ENCODE results near the gene ATAD3C.

DNA sequence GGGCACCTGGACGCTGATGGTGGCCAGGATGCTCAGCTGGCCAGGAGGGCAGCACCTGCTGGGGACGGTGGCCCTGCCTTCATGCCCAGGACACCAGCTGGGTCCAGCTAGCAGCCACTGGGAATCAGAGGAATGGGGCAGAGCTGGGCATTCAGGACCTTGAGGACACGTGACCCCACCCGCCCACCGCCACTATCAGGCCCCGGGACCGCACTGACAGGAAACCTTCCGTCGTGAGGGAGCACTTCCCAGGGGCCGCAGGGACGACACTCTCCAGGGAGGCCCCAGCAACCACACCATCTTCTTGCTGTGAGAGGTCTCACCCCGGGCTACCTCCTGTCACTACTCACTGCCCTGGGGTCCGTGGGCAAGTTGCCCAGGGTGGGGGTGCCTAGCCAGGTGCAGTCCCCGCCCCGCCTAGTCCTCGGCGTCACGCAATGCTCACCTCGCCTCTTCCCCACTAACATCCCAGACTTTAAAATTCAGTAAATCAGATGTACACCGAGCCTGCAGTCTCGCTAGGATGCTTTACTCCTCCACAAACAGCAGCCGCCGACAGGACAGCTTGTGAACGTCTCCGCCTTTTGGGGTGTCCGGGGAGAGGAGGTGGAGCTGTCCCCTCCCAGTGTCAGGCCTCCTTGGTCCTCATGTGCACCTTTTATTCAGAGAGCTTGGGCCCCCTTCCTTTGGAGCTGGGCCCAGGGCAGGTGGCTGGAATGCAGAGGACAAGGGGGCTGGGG, 9.1 kb upstream of the ATAD3C start:
- TF ChIP-seq, protein P1, sequence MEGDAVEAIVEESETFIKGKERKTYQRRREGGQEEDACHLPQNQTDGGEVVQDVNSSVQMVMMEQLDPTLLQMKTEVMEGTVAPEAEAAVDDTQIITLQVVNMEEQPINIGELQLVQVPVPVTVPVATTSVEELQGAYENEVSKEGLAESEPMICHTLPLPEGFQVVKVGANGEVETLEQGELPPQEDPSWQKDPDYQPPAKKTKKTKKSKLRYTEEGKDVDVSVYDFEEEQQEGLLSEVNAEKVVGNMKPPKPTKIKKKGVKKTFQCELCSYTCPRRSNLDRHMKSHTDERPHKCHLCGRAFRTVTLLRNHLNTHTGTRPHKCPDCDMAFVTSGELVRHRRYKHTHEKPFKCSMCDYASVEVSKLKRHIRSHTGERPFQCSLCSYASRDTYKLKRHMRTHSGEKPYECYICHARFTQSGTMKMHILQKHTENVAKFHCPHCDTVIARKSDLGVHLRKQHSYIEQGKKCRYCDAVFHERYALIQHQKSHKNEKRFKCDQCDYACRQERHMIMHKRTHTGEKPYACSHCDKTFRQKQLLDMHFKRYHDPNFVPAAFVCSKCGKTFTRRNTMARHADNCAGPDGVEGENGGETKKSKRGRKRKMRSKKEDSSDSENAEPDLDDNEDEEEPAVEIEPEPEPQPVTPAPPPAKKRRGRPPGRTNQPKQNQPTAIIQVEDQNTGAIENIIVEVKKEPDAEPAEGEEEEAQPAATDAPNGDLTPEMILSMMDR (IDR thresholded peaks at IDR 0.05): no peak
- TF ChIP-seq RAD21 (IDR thresholded peaks at IDR 0.05; ENCODE audit: low read length) (no peak), TAF1 (IDR thresholded peaks at IDR 0.05; ENCODE audit: borderline replicate concordance, low read depth, low read length) (no peak), RFX5 (IDR thresholded peaks at IDR 0.05; ENCODE audit: low read length) (no peak), EP300 (IDR thresholded peaks at IDR 0.05; ENCODE audit: borderline replicate concordance in 1 of 2, low read depth in 1 of 2, low read length in 1 of 2) (no peak), SIN3A (IDR thresholded peaks at IDR 0.05; ENCODE audit: borderline replicate concordance, low read depth, low read length) (no peak), EZH2phosphoT487 (IDR thresholded peaks at IDR 0.05; ENCODE audit: borderline replicate concordance, low read depth) (no peak), SMC3 (IDR thresholded peaks at IDR 0.05; ENCODE audit: low read depth, low read length) (no peak), POLR2AphosphoS5 (IDR thresholded peaks at IDR 0.05; ENCODE audit: low read depth, low read length) (no peak)
- TF ChIP-seq, protein P2, sequence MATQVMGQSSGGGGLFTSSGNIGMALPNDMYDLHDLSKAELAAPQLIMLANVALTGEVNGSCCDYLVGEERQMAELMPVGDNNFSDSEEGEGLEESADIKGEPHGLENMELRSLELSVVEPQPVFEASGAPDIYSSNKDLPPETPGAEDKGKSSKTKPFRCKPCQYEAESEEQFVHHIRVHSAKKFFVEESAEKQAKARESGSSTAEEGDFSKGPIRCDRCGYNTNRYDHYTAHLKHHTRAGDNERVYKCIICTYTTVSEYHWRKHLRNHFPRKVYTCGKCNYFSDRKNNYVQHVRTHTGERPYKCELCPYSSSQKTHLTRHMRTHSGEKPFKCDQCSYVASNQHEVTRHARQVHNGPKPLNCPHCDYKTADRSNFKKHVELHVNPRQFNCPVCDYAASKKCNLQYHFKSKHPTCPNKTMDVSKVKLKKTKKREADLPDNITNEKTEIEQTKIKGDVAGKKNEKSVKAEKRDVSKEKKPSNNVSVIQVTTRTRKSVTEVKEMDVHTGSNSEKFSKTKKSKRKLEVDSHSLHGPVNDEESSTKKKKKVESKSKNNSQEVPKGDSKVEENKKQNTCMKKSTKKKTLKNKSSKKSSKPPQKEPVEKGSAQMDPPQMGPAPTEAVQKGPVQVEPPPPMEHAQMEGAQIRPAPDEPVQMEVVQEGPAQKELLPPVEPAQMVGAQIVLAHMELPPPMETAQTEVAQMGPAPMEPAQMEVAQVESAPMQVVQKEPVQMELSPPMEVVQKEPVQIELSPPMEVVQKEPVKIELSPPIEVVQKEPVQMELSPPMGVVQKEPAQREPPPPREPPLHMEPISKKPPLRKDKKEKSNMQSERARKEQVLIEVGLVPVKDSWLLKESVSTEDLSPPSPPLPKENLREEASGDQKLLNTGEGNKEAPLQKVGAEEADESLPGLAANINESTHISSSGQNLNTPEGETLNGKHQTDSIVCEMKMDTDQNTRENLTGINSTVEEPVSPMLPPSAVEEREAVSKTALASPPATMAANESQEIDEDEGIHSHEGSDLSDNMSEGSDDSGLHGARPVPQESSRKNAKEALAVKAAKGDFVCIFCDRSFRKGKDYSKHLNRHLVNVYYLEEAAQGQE (IDR thresholded peaks at IDR 0.05; ENCODE audit: low read depth, low read length): no peak

All from SK-N-SH (cell line).